K562 (cell line): ENCODE measurements around the gene KCNN3. TPM values are rescaled to one million over a fixed set of nuclear protein-coding genes. Genes with fewer than 3 reads are reported as not detected.

Experiments used
- BRCA1 ChIP-seq, 2 experiments: fragments of 450-650 bp in 1 of 2; sonication (generic) in 1 of 2; formaldehyde crosslinking in 1 of 2; IDR thresholded peaks; 2 replicates each; pipeline versions ENCODE4 v1.5.0 to v1.6.1; 2017 to 2020; ENCODE audit warnings: mild to moderate bottlenecking in 1 of 2, missing genetic modification reagents in 1 of 2
- CBX1 ChIP-seq: sonication (generic); IDR thresholded peaks from 2 replicates; pipeline ENCODE4 v1.6.1; 2016; ENCODE audit warnings: antibody characterized with exemption, low read depth, mild to moderate bottlenecking
- CC2D1A ChIP-seq: fragments of 450-650 bp; IDR thresholded peaks from 2 replicates; pipeline ENCODE4 v1.6.1; 2017; ENCODE audit warnings: mild to moderate bottlenecking
- CREM ChIP-seq: IDR thresholded peaks from 2 replicates; pipeline ENCODE4 v1.6.1; 2014; ENCODE audit warnings: antibody characterized with exemption, low read depth
- EHMT2 ChIP-seq: fragments of 450-650 bp; IDR thresholded peaks from 2 replicates; pipeline ENCODE4 v1.6.1; 2018; ENCODE audit warnings: antibody characterized with exemption
- FOXA3 ChIP-seq, 2 experiments: fragments of 450-650 bp in 1 of 2; sonication (generic) in 1 of 2; formaldehyde crosslinking; IDR thresholded peaks in 1 of 2; conservative IDR thresholded peaks in 1 of 2; 2 replicates each; pipeline versions ENCODE4 v1.4.0 to v1.8.0; 2020 to 2022; ENCODE audit warnings: mild to moderate bottlenecking in 2 of 2, missing genetic modification reagents in 1 of 2
- JUND ChIP-seq, 2 experiments: IDR thresholded peaks; 2 replicates in 1 of 2; 3 replicates in 1 of 2; pipeline ENCODE4 v1.6.1; 2011; ENCODE audit warnings: borderline replicate concordance in 2 of 2, low read depth in 2 of 2, low read length in 2 of 2, improper control_type of control experiment in 1 of 2, missing biosample characterization in 1 of 2, missing genetic modification characterization in 1 of 2, missing genetic modification reagents in 1 of 2
- L3MBTL2 ChIP-seq: fragments of 450-650 bp; IDR thresholded peaks from 2 replicates; pipeline ENCODE4 v1.6.1; 2016; ENCODE audit warnings: mild to moderate bottlenecking, moderate library complexity
- MCM2 ChIP-seq: fragments of 450-650 bp; IDR thresholded peaks from 2 replicates; pipeline ENCODE4 v1.6.1; 2017; ENCODE audit warnings: low read depth, mild to moderate bottlenecking
- NBN ChIP-seq: fragments of 450-650 bp; IDR thresholded peaks from 2 replicates; pipeline ENCODE4 v1.6.1; 2016; ENCODE audit warnings: low read depth, mild to moderate bottlenecking
- POLR3A ChIP-seq: IDR thresholded peaks from 2 replicates; pipeline ENCODE4 v1.6.1; 2011; ENCODE audit warnings: borderline replicate concordance, mild to moderate bottlenecking, moderate library complexity; ENCODE audit not compliant: insufficient read length, insufficient read depth; ENCODE audit errors: extremely low read depth
- SETDB1 ChIP-seq: IDR thresholded peaks from one replicate; pipeline ENCODE4 v1.6.1; 2012; ENCODE audit warnings: low read length, control low read depth, inconsistent platforms
- SIN3A ChIP-seq, 2 experiments: fragments of 150-350 bp in 1 of 2; IDR thresholded peaks; 2 replicates each; pipeline ENCODE4 v1.6.1; 2011 to 2016; ENCODE audit warnings: borderline replicate concordance in 2 of 2, low read depth in 2 of 2, low read length in 2 of 2, mild to moderate bottlenecking in 2 of 2, moderate library complexity in 2 of 2; ENCODE audit not compliant: control insufficient read depth in 1 of 2
- SMAD3 ChIP-seq: fragments of 450-650 bp; formaldehyde crosslinking; conservative IDR thresholded peaks from 2 replicates; pipeline ENCODE4 v1.4.0; 2020; ENCODE audit warnings: mild to moderate bottlenecking
- TARDBP ChIP-seq: fragments of 450-650 bp; IDR thresholded peaks from 2 replicates; pipeline ENCODE4 v1.6.1; 2016
- WHSC1 ChIP-seq: IDR thresholded peaks from one replicate; pipeline ENCODE4 v1.6.1; 2012; ENCODE audit warnings: low read length, control low read depth, inconsistent platforms
- ZNF12 ChIP-seq: sonication (generic); formaldehyde crosslinking; IDR thresholded peaks from 2 replicates; pipeline ENCODE4 v1.4.0; 2020; ENCODE audit warnings: mild to moderate bottlenecking, missing genetic modification reagents
- ZNF175 ChIP-seq: fragments of 200-800 bp; sonication (Bioruptor generic); IDR thresholded peaks from 2 replicates; pipeline ENCODE4 v1.6.1; 2016; ENCODE audit warnings: low read depth, mild to moderate bottlenecking, missing genetic modification characterization, missing compliant biosample characterization
- ZNF3 ChIP-seq: fragments of 250-450 bp; sonication (Bioruptor Pico); IDR thresholded peaks from 2 replicates; pipeline ENCODE4 v1.5.0; 2021; ENCODE audit warnings: mild to moderate bottlenecking, moderate library complexity
- ZNF76 ChIP-seq: fragments of 250-450 bp; sonication (Bioruptor Pico); IDR thresholded peaks from 2 replicates; pipeline ENCODE4 v1.4.0; 2020; ENCODE audit warnings: mild to moderate bottlenecking, moderate library complexity, borderline replicate concordance
- ZSCAN32 ChIP-seq: fragments of 450-650 bp; formaldehyde crosslinking; IDR thresholded peaks from 2 replicates; pipeline ENCODE4 v1.4.0; 2020; ENCODE audit warnings: mild to moderate bottlenecking, moderate library complexity
- polyA plus RNA-seq, 8 experiments: library from polyadenylated mRNA; depleted of rRNA in 4 of 8; stranded (reverse) in 5 of 8; unstranded in 3 of 8; fragments of >200 nt; fragmentation: Nextera tagmentation in 2 of 8; fragmentation: Illumina TruSeq in 1 of 8; extraction: Ambion mirVana in 2 of 8; extraction: Trizol in 1 of 8; gene quantifications; 2 replicates each; pipeline versions ENCODE4 v1.2.1 to v1.2.3, GENCODE V29; 2011 to 2014; ENCODE audit warnings: inconsistent platforms in 1 of 8, missing spikeins in 1 of 8
- total RNA-seq, 7 experiments: library from RNA; depleted of rRNA in 6 of 7; stranded (reverse); fragments of >200 nt in 6 of 7; fragmentation: Illumina TruSeq in 2 of 7; extraction: Trizol in 2 of 7; gene quantifications; 2 replicates each; pipeline versions ENCODE4 v1.2.1 to v1.2.3, GENCODE V29; 2011 to 2021; ENCODE audit warnings: low replicate concordance in 1 of 7
- TF ChIP-seq, protein P1 (sequence below): fragments of 250-450 bp; sonication (Bioruptor Pico); IDR thresholded peaks from 2 replicates; pipeline ENCODE4 v1.5.0; 2022; ENCODE audit warnings: mild to moderate bottlenecking

Gene KCNN3
- total and polyA plus RNA-seq, 9 of the 15 experiments (the other 6 are each of a cell fraction or from before 2014, with no cell fraction given), result 0.02 to 0.03 TPM; not detected in 7

DNA sequence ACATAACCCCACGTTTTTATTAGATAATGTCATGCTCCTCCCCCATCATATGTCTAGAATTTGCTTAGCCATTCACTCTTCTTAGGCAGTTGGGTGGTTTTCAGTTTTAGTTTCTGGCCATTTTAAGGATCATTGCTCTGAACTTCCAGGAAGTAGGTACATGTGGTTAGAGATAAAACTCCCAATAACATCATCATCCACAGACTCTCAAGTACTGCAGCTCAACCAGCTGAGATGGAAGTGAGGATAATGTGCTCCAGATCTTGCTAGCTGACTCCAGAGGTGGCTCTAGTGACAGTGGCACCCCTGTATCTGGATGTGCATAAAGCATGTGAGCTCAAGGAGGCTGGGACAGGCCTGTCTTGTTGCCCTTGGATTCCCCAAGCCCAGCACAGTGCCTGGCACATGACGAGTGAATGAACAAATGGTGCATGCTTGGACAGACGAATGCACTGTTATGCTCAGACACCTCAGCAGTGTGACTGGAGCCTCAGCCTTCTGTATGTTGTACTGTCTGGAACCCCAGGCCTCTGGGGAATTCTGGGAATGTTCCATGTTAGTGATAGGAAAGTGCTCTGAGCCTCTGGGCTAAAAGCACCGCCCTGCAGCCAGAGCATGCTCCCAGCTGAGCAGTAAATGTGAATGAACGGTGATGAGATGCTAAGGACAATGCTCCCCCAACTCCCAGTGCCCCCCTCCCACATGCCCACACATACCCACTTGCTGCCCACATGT is 16.4 kb upstream of the KCNN3 start (continued):
- TF ChIP-seq SMAD3 (CRISPR knock-in tag), result no peak
- TF ChIP-seq CBX1, result no peak
- no peak for TF ChIP-seq NBN
- TF ChIP-seq ZNF3 (CRISPR knock-in tag), result no peak
- TF ChIP-seq JUND (IDR thresholded peaks at IDR 0.05; ENCODE audit: borderline replicate concordance, low read depth, low read length), result peak; percentile 73; the same call in 1 of the 2 replicates
- peak; percentile 79; the same call in 1 of the 3 replicates for TF ChIP-seq JUND (tag; IDR thresholded peaks at IDR 0.05; ENCODE audit: borderline replicate concordance, low read depth, low read length)
- TF ChIP-seq ZNF12 (CRISPR knock-in tag), result no peak
- TF ChIP-seq, protein P1, sequence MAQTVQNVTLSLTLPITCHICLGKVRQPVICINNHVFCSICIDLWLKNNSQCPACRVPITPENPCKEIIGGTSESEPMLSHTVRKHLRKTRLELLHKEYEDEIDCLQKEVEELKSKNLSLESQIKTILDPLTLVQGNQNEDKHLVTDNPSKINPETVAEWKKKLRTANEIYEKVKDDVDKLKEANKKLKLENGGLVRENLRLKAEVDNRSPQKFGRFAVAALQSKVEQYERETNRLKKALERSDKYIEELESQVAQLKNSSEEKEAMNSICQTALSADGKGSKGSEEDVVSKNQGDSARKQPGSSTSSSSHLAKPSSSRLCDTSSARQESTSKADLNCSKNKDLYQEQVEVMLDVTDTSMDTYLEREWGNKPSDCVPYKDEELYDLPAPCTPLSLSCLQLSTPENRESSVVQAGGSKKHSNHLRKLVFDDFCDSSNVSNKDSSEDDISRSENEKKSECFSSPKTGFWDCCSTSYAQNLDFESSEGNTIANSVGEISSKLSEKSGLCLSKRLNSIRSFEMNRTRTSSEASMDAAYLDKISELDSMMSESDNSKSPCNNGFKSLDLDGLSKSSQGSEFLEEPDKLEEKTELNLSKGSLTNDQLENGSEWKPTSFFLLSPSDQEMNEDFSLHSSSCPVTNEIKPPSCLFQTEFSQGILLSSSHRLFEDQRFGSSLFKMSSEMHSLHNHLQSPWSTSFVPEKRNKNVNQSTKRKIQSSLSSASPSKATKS (CRISPR knock-in tag), result no peak
- TF ChIP-seq FOXA3 (CRISPR knock-in tag; conservative IDR thresholded peaks at IDR 0.05 in 1 of 2, IDR thresholded peaks at IDR 0.05 in 1 of 2), result no peak
- TF ChIP-seq BRCA1 (IDR thresholded peaks at IDR 0.05), result no peak
- no peak for TF ChIP-seq BRCA1 (CRISPR knock-in tag; IDR thresholded peaks at IDR 0.05)
- TF ChIP-seq ZNF76, result no peak
- TF ChIP-seq CREM, result peak; percentile 42; the same call in 1 of the 2 replicates
- TF ChIP-seq MCM2, result no peak
- no peak for TF ChIP-seq ZSCAN32 (CRISPR knock-in tag)
- TF ChIP-seq WHSC1, result no peak
- no peak for TF ChIP-seq CC2D1A
- no peak for TF ChIP-seq TARDBP
- TF ChIP-seq SIN3A (IDR thresholded peaks at IDR 0.05; ENCODE audit: borderline replicate concordance in 2 of 2, control insufficient read depth in 1 of 2, low read depth in 2 of 2, low read length in 2 of 2), result no peak
- TF ChIP-seq L3MBTL2, result peak; percentile 47; the same call in 1 of the 2 replicates
- no peak for TF ChIP-seq POLR3A
- TF ChIP-seq SETDB1, result no peak
- TF ChIP-seq EHMT2, result 0 out of 2 replicates have a peak, but pooled peaks have one; percentile 20
- TF ChIP-seq ZNF175 (CRISPR knock-in tag), result no peak
